Ascending aorta (tissue), 2 donors: ENCODE results near the gene CCR1. TPM values are rescaled to one million over a fixed set of nuclear protein-coding genes. Genes with fewer than 3 reads are reported as not detected.

ENCODE experiments used
- DNase-seq, 2 donors: peaks; one replicate each; pipeline ENCODE4 v3.0.0-alpha.2; 2019; ENCODE audit warnings: low spot score in 2 of 2
- H3K27ac ChIP-seq, 2 donors: fragments of 200-600 bp; sonication (generic); one replicate each; pipeline ENCODE4 v1.5.1; 2016 to 2017; ENCODE audit warnings: mild to moderate bottlenecking in 1 of 2
- H3K27me3 ChIP-seq: fragments of 200-600 bp; sonication (generic); one replicate; pipeline ENCODE4 v1.5.1; 2017
- H3K36me3 ChIP-seq, 2 donors: fragments of 200-600 bp; sonication (generic); one replicate each; pipeline ENCODE4 v1.5.1; 2016
- H3K4me1 ChIP-seq, 2 donors: fragments of 200-600 bp; sonication (generic); one replicate each; pipeline ENCODE4 v1.5.1; 2016 to 2017; ENCODE audit warnings: mild to moderate bottlenecking in 1 of 2
- H3K4me3 ChIP-seq, 2 donors: fragments of 200-600 bp; sonication (generic); one replicate each; pipeline ENCODE4 v1.5.1; 2016 to 2017; ENCODE audit warnings: mild to moderate bottlenecking in 1 of 2
- H3K9me3 ChIP-seq, 2 donors: fragments of 200-600 bp; sonication (generic); one replicate each; pipeline ENCODE4 v1.5.1; 2016
- CTCF ChIP-seq, 3 experiments: fragments of 200-600 bp in 2 of 3; fragments of 450-650 bp in 1 of 3; sonication (generic) in 2 of 3; IDR thresholded peaks; one replicate each; pipeline ENCODE4 v1.5.1; 2016 to 2019; ENCODE audit warnings: antibody characterized with exemption in 3 of 3, mild to moderate bottlenecking in 1 of 3, moderate library complexity in 1 of 3
- intact Hi-C: fragments of 100-400 bp; cut with DNase I; formaldehyde crosslinking; loops from one replicate; pipeline ENCODE4 v1.15.1; 2023
- total RNA-seq: library from RNA; depleted of rRNA; stranded (reverse); fragments of >200 nt; gene quantifications from one replicate; pipeline ENCODE4 v1.1.0, GENCODE V29; 2016

CCR1 gene
- total RNA-seq, 1 donor from 2014 or later: 10.2 TPM

- TF ChIP-seq CTCF (IDR thresholded peaks at IDR 0.05): no peak
- H3K27ac ChIP-seq: no peak overlapping the region
- no peaks in the 10 kb centered on the region for H3K9me3 ChIP-seq
- no peaks in the 10 kb centered on the region for H3K27me3 ChIP-seq
- no peaks in the 10 kb centered on the region for H3K36me3 ChIP-seq
- intact Hi-C loops: no loop called here
- H3K4me1 ChIP-seq: no peaks in the 10 kb centered on the region
- no peak for DNase-seq
- H3K4me3 ChIP-seq: no peak overlapping the region
Measured at GRCh38 chr3:46202535-46202934, 5.6 kb downstream of the CCR1 start.

- no peak for DNase-seq
- Histone ChIP-seq H3K4me1 (no peaks in the 10 kb centered on the region), H3K9me3 (no peaks in the 10 kb centered on the region), H3K36me3 (no peaks in the 10 kb centered on the region), H3K4me3 (no peak overlapping the region), H3K27ac (no peak overlapping the region), H3K27me3 (no peaks in the 10 kb centered on the region)
- intact Hi-C loops: no loop called here
- no peak for TF ChIP-seq CTCF (IDR thresholded peaks at IDR 0.05)
Measured at GRCh38 chr3:46200790-46201189, 7.3 kb downstream of the CCR1 start.

GRCh38 chr3:46200211-46200610 is 7.9 kb downstream of the CCR1 start:
- Histone ChIP-seq H3K36me3 (no peaks in the 10 kb centered on the region), H3K9me3 (no peaks in the 10 kb centered on the region), H3K27ac (no peak overlapping the region), H3K27me3 (no peaks in the 10 kb centered on the region), H3K4me3 (no peak overlapping the region), H3K4me1 (no peaks in the 10 kb centered on the region)
- DNase-seq: no peak
- intact Hi-C loops: no loop called here
- TF ChIP-seq CTCF (IDR thresholded peaks at IDR 0.05): no peak

GRCh38 chr3:46196261-46196957 is 11.7 kb downstream of the CCR1 start:
- DNase-seq: no peak
- TF ChIP-seq CTCF (IDR thresholded peaks at IDR 0.05): no peak
- Histone ChIP-seq H3K4me3 (no peak overlapping the region), H3K4me1 (no peaks in the 10 kb centered on the region), H3K36me3 (no peaks in the 10 kb centered on the region), H3K27me3 (no peaks in the 10 kb centered on the region), H3K27ac (no peak overlapping the region), H3K9me3 (peaks cover 0 to 3% of the 10 kb centered on the region in 2 donors)
- intact Hi-C loops: no loop called here

GRCh38 chr3:46194868-46195553 is 13.1 kb downstream of the CCR1 start:
- Histone ChIP-seq H3K27ac (no peak overlapping the region), H3K36me3 (no peaks in the 10 kb centered on the region), H3K4me1 (no peaks in the 10 kb centered on the region), H3K27me3 (no peaks in the 10 kb centered on the region), H3K9me3 (peaks cover 0 to 3% of the 10 kb centered on the region in 2 donors), H3K4me3 (no peak overlapping the region)
- no peak for DNase-seq
- intact Hi-C loops: no loop called here
- no peak for TF ChIP-seq CTCF (IDR thresholded peaks at IDR 0.05)
